Effector memory CD4-positive, alpha-beta T cell (primary cell): Measurements from ENCODE around the gene AJAP1.

ENCODE experiments used
- DNase-seq, 3 donors: peaks; one replicate each; pipeline ENCODE4 v3.0.0-alpha.2; 2020
- H3K27ac ChIP-seq: 2 replicates; pipeline ENCODE4 v1.7.0; 2013; ENCODE audit warnings: mild to moderate bottlenecking, low read length, moderate library complexity; ENCODE audit not compliant: insufficient read depth, poor library complexity, severe bottlenecking
- H3K27me3 ChIP-seq: replicated peaks from 2 replicates; pipeline ENCODE4 v1.7.0; 2013; ENCODE audit warnings: mild to moderate bottlenecking, low read length; ENCODE audit not compliant: insufficient read depth, control insufficient read depth, poor library complexity, severe bottlenecking
- H3K36me3 ChIP-seq: 2 replicates; pipeline ENCODE4 v1.7.0; 2013; ENCODE audit warnings: mild to moderate bottlenecking, low read length, moderate library complexity; ENCODE audit not compliant: control insufficient read depth, insufficient read depth
- H3K4me1 ChIP-seq: 2 replicates; pipeline ENCODE4 v1.7.0; 2013; ENCODE audit warnings: low read length, mild to moderate bottlenecking; ENCODE audit not compliant: control insufficient read depth, insufficient read depth, poor library complexity, severe bottlenecking
- H3K4me3 ChIP-seq: 2 replicates; pipeline ENCODE4 v1.7.0; 2013; ENCODE audit warnings: low read length, low read depth, mild to moderate bottlenecking; ENCODE audit not compliant: insufficient read depth, poor library complexity, severe bottlenecking
- H3K9me3 ChIP-seq: 2 replicates; pipeline ENCODE4 v1.7.0; 2013; ENCODE audit warnings: mild to moderate bottlenecking, low read length, moderate library complexity; ENCODE audit not compliant: control insufficient read depth

AJAP1 gene

DNA sequence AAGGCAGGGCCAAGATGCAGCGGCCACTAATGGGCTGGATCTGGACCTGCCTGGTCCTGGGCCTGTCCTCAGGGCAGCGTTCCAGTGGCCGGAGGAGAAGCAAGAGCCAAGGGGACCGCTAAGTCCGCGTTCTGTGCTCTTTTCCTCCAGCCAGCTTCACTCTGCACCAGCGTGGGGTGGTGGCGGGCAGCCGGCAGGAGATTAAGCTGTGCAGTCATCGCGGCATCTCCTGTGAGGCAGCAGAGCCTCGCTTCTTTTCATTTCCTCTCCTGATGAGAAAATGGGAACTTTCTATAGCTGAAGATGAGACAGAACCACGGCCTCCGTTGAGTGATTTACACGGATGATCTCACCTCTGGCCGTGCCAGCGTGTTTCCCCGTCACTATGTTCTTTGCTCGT, 43.4 kb downstream of the AJAP1 start:
- no peak overlapping the region for H3K27ac ChIP-seq

DNA sequence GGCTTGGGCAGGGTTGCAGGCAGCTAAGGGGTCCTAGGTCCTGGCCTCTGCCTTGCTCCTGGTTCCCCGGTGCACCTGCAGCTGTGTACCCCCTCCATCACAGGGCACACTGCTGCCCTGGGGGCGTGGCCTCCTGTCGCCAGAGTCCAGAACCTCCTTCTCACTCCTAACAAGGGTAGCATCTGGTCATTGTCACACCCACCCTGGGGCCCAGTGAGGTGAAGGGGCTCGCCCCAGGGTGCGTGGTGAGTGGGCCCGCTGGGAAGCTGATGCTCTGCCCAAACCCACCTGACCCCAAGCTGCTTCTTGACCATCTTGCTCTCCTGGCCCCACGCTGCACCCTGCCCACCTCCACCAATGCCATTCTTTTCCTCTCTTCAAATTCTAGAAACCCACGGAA, 44.5 kb downstream of the AJAP1 start:
- H3K9me3 ChIP-seq: no peaks in the 10 kb centered on the region
- H3K27ac ChIP-seq: no peak overlapping the region
- H3K27me3 ChIP-seq: no peaks in the 10 kb centered on the region
- no peaks in the 10 kb centered on the region for H3K36me3 ChIP-seq
- H3K4me3 ChIP-seq: no peak overlapping the region
- no peak for DNase-seq
- H3K4me1 ChIP-seq: no peaks in the 10 kb centered on the region

More for the DNA sequence above, 43.4 kb downstream of the AJAP1 start:
- Histone ChIP-seq H3K4me1 (no peaks in the 10 kb centered on the region), H3K4me3 (no peak overlapping the region), H3K9me3 (no peaks in the 10 kb centered on the region), H3K27me3 (no peaks in the 10 kb centered on the region), H3K36me3 (no peaks in the 10 kb centered on the region)
- DNase-seq: no peak

DNA sequence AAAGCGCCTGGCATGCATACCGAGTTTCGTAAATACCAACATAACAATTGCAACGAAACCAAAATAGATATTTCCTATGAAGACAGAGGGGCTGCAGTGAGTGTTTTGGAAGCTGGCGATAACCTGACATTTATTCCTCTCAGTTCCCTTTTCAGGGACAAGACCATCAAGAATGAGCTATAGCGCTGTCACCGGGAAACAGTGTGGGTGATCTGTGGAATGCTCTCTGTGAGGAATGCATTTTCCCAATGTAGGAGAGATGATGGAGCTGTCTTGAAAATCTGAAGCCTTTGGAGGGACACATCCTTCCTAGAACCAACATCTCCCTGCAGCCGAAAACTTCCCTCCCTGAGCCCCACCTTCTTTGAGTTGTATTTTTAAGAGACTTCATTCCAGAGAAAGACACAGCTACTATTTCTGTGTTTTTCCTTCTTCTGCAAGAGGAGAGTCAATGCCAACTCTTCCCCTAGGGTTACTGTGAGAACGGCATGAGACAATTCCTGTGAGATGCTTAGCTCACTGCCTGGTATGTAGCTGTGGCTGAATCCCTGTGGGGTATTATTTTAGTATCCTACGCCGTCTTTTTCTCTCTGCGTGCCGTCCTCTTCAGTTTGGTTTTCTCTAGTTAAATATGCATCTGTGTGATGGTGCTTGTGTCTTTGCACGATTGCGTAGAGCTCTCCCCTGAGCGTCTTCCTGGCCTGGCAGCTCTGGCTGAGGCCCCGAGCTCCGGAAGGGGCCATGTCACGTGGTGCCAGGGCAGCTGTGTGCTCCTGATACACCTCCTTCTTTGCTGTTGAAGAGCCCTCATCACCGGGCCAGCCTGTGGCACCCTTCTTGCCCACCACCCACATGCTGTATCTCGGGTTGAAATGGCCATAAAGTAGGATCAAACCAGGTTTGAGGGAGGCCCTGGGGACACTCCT, 45.2 kb downstream of the AJAP1 start:
- H3K36me3 ChIP-seq: no peaks in the 10 kb centered on the region
- H3K27me3 ChIP-seq: no peaks in the 10 kb centered on the region
- no peak overlapping the region for H3K4me3 ChIP-seq
- no peaks in the 10 kb centered on the region for H3K4me1 ChIP-seq
- DNase-seq: no peak
- H3K27ac ChIP-seq: no peak overlapping the region
- no peaks in the 10 kb centered on the region for H3K9me3 ChIP-seq

DNA sequence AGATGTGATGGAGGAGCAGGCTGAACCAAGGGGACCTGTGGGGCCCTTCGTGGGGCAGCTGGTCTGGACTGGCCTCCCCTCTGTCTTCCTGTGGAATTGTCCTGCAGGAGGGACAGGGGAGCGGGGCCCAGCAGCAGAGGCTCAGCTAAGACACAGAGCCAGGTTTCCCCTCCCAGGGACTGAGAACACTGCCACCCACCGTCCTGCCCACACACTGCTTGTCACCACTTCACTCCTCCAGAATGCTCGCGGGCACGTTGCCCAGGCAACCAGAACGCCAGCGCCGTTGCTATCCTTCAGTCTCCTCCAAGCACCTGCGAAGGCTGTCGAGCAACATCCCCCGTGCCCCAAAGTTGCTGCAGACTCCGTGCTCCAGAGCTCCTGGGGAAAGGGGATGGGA, 46.4 kb downstream of the AJAP1 start:
- no peak for DNase-seq
- Histone ChIP-seq H3K27me3 (no peaks in the 10 kb centered on the region), H3K4me1 (no peaks in the 10 kb centered on the region), H3K9me3 (no peaks in the 10 kb centered on the region), H3K4me3 (no peak overlapping the region), H3K27ac (no peak overlapping the region), H3K36me3 (no peaks in the 10 kb centered on the region)

DNA sequence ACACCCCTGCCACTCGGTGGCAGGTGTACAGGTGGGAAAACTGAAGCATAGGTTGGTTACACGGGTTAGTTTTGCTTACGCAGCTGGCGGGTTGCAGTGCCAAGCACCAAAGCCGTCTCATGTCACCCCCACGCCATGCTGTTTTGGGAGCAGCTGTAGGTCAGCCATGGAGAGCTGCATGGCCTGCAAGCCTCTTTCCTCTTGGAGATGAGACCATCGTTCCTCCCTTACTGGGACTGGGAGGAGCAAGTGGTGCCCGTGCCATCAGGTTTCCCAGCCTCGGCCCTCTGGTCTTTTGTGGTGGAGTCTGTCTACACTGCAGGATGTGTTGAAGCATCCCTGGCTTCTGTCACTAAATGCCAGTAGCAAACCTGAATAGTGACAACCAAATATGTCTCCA, 46.9 kb downstream of the AJAP1 start:
- Histone ChIP-seq H3K27ac (no peak overlapping the region), H3K27me3 (no peaks in the 10 kb centered on the region), H3K4me1 (no peaks in the 10 kb centered on the region), H3K36me3 (no peaks in the 10 kb centered on the region), H3K4me3 (no peak overlapping the region), H3K9me3 (no peaks in the 10 kb centered on the region)
- no peak for DNase-seq

DNA sequence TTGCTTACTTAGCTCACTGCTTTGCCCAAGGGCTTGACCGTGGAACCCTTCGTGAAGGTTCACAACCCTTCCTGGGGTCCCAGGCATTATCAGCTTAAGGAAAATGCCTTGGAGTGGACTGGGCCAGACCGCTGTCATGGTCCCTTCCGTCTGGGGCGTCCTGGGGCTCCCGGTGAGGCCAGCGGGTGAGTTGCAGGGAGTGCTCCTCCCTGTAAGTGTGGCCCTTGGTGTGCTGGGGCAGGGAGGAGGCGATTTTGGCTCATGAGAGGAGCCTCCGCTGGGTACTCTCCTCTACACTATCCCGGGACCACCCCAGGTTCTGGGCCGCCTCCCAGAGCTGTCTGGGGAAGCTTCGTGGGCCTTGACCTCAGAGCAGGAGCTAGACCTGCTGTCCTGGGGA, 48.1 kb downstream of the AJAP1 start:
- no peaks in the 10 kb centered on the region for H3K9me3 ChIP-seq
- no peaks in the 10 kb centered on the region for H3K4me1 ChIP-seq
- H3K27ac ChIP-seq: no peak overlapping the region
- H3K4me3 ChIP-seq: no peak overlapping the region
- H3K27me3 ChIP-seq: no peaks in the 10 kb centered on the region
- no peak for DNase-seq
- no peaks in the 10 kb centered on the region for H3K36me3 ChIP-seq

DNA sequence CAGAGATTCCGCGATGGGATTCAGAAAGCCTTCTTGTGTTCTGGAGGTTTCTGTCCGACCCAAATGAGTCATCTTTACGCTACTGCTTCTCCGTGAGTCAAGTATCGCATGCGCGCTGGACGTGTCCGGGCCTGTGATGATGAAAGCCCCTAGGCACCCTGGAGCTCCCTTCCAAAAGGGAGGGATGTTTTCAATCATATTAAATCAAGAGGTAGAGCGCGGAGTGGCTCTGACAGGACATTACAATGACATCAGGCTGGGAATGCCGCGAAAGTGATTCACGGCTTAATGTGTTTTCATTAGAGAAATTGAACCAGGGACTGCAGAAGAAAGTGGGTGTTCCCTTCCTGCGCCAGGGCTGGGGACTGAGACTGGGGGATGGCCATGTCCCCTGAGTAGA, 48.5 kb downstream of the AJAP1 start:
- Histone ChIP-seq H3K36me3 (no peaks in the 10 kb centered on the region), H3K27me3 (no peaks in the 10 kb centered on the region), H3K27ac (no peak overlapping the region), H3K9me3 (no peaks in the 10 kb centered on the region), H3K4me1 (no peaks in the 10 kb centered on the region), H3K4me3 (no peak overlapping the region)
- DNase-seq: no peak

DNA sequence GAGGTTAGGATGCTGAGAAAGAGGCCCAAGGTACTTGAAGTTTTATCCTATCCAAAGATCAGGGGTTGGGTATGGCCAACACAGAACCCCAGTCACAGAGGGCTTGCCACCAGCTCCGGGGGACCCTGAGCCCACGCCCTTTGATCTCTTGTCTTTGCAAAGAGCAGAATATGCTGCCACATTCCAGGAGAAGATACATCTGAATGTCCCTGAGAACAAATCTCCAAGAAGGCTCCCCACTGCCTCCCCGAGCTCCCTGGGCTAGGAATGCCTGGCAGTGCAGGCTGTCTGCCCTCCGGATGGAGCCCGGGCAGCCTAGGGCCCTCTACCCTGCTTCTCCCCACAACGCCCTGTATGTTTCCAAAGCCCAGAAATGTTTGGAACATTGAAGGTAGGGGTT, 49.2 kb downstream of the AJAP1 start:
- Histone ChIP-seq H3K4me1 (no peaks in the 10 kb centered on the region), H3K36me3 (no peaks in the 10 kb centered on the region), H3K27ac (no peak overlapping the region), H3K27me3 (no peaks in the 10 kb centered on the region), H3K4me3 (no peak overlapping the region), H3K9me3 (no peaks in the 10 kb centered on the region)
- DNase-seq: no peak

DNA sequence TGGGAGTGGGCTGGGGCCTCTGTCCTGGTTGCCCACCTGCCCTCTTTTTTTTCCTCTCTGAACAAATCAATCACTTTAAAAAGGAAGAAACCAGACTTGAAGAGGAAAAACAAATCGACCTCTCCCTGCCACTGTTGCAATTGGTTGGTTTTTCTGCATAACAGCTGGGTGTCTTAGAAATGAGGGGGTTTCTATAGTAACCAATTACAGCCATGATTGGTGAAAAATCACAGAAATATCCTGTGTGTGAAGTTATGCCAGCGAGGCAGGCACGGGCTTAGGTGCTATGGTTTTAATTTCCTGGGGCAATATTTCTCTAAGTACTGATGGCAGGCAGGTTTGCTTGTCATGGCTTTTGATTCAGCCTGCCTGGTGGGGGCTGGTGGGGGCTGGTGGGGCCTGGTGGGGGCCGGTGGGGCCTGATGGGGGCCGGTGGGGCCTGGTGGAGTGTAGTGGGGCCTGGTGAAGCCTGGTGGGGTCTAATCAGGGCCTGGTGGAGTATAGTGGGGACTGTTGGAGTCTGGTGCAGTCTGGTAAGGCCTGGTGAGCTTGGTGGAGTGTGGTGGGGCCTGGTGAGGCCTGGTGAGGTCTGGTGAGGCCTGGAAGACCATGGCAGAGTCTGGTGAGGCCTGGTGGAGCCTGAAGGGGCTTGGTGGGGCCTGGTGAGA, 54.6 kb downstream of the AJAP1 start:
- Histone ChIP-seq H3K27me3 (no peaks in the 10 kb centered on the region), H3K9me3 (no peaks in the 10 kb centered on the region), H3K27ac (no peak overlapping the region), H3K4me1 (no peaks in the 10 kb centered on the region), H3K4me3 (no peak overlapping the region), H3K36me3 (no peaks in the 10 kb centered on the region)
- no peak for DNase-seq

DNA sequence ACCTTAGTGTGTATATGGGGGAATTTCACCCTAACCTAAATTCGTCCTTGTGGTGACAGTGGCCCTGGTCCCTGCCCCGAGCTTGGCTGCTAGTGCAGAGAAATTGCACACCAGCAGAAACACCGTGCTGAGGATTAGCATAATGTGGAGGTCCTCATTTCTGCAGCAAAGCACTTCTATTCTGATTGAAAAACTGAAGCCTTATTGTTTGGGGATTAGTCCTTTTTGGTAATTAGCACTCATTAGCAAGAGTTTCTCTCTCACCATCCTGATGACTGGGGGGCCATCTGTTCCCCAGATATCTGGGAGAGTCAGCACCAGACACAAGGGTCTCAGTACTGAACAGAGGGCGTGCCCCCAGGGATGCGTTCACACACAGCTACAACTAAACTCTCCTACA, 55.2 kb downstream of the AJAP1 start:
- H3K36me3 ChIP-seq: no peaks in the 10 kb centered on the region
- H3K4me1 ChIP-seq: no peaks in the 10 kb centered on the region
- H3K4me3 ChIP-seq: no peak overlapping the region
- no peaks in the 10 kb centered on the region for H3K27me3 ChIP-seq
- no peak overlapping the region for H3K27ac ChIP-seq
- no peak for DNase-seq
- H3K9me3 ChIP-seq: no peaks in the 10 kb centered on the region
